Measurements from ENCODE around the gene RNH1.

DNA sequence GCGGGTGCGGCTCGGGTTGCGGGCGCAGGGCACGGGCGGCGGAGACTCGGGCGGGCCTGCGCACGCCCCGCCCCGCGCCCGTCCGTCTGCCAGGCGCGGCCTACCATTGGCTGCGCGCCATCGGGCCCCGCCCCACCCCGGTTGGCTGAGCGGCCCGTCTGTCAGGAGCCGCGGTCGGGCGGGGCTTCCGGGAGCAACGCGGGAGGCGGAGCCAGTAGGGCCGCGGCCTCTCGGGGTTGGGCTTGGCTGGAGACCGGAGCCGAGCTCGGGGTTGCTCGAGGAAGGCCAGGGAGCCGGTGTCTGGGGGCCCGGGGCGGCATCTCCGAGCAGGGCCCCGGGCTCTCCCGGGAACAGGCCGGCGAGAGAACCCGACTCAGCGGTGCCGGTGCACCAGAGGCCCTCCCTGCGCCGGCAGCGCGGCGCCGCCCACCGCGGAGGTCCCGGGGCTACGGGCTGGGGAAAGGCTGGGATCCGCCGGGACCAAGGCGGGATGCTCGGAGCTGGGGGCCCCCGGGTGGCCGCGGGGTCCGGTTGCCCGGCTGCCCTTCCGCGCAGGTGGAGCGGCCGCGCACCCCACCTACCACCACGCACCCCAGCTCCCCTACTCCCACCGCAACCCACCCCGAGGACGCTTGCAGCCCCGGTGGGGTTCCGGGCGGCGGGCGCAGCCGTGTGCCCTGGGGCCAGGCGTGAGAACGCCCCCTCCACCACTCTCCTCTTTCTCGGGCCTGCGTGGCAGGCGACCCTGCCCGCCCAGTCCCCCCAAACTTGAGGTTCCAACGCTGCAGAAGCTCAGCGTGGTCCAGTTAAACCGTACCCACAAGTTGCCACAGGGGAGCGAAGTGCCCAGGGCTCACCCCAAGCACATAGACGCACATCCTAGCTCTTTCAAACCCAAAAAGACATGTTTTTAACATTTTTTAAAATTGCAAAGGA, 28.7 kb upstream of the RNH1 start, which contains the start of gene HRAS:
- TF ChIP-seq CREM (IDR thresholded peaks at IDR 0.05; ENCODE audit: low read depth): no peak
- no peak for TF ChIP-seq KDM1A (IDR thresholded peaks at IDR 0.05; ENCODE audit: borderline replicate concordance)
- peak; percentile 81 for TF ChIP-seq POLR2A (IDR thresholded peaks at IDR 0.05; ENCODE audit: low read depth, low read length)
- TF ChIP-seq ESRRA (IDR thresholded peaks at IDR 0.05; ENCODE audit: low read length): no peak
- no peak for TF ChIP-seq PAX5 (IDR thresholded peaks at IDR 0.05; ENCODE audit: borderline replicate concordance, low read depth, low read length)
- 0 out of 2 replicates have a peak, but pooled peaks have one; percentile 24 for TF ChIP-seq MXI1 (IDR thresholded peaks at IDR 0.05; ENCODE audit: low read depth, low read length)
